Keratinocyte (primary cell): ENCODE data around the gene FNDC3B. TPM values are rescaled to one million over a fixed set of nuclear protein-coding genes. Genes with fewer than 3 reads are reported as not detected.

Source experiments
- DNase-seq: peaks from one replicate; pipeline ENCODE4 v3.0.0-alpha.2; 2011; ENCODE audit warnings: low read depth, missing footprints, low spot score
- FAIRE-seq: peaks from 2 replicates; lab custom pipeline; 2011; peaks lifted over from hg19 to GRCh38; lab: Jason Lieb, UNC
- H2AFZ ChIP-seq: 2 replicates; pipeline ENCODE4 v1.6.0; 2012; ENCODE audit warnings: low read length, control low read depth, inconsistent platforms; ENCODE audit not compliant: control insufficient read depth
- H3K27ac ChIP-seq: 2 replicates; pipeline ENCODE4 v1.5.1; 2011; ENCODE audit warnings: low read length; ENCODE audit not compliant: control insufficient read depth, insufficient read depth
- H3K27me3 ChIP-seq: 3 replicates; pipeline ENCODE4 v1.6.0; 2011; ENCODE audit warnings: low read length; ENCODE audit not compliant: control insufficient read depth, insufficient read depth; ENCODE audit errors: extremely low read depth
- H3K36me3 ChIP-seq, 2 experiments: 2 replicates in 1 of 2; 3 replicates in 1 of 2; pipeline ENCODE4 v1.5.1; 2011; ENCODE audit warnings: low read length in 2 of 2, mild to moderate bottlenecking in 1 of 2; ENCODE audit not compliant: control insufficient read depth in 2 of 2, insufficient read depth in 2 of 2; ENCODE audit errors: extremely low read depth in 1 of 2
- H3K4me1 ChIP-seq: 3 replicates; pipeline ENCODE4 v1.5.1; 2011; ENCODE audit warnings: low read length; ENCODE audit not compliant: control insufficient read depth, insufficient read depth; ENCODE audit errors: extremely low read depth
- H3K4me2 ChIP-seq: 3 replicates; pipeline ENCODE4 v1.6.0; 2011; ENCODE audit warnings: low read depth, low read length; ENCODE audit not compliant: control insufficient read depth, insufficient read depth; ENCODE audit errors: extremely low read depth
- H3K4me3 ChIP-seq, 3 experiments: fragments of 200-600 bp in 1 of 3; sonication (generic) in 1 of 3; 2 replicates in 2 of 3; 3 replicates in 1 of 3; pipeline ENCODE4 v1.5.1; 2011 to 2016; ENCODE audit warnings: low read length in 3 of 3, mild to moderate bottlenecking in 3 of 3, control low read depth in 2 of 3, inconsistent platforms in 1 of 3, low read depth in 1 of 3, mixed read lengths in 1 of 3, mixed run types in 1 of 3, moderate library complexity in 1 of 3; ENCODE audit not compliant: control insufficient read depth in 2 of 3, insufficient read depth in 2 of 3; ENCODE audit errors: extremely low read depth in 1 of 3
- H3K79me2 ChIP-seq: 2 replicates; pipeline ENCODE4 v1.6.0; 2012; ENCODE audit warnings: low read length; ENCODE audit not compliant: control insufficient read depth, insufficient read depth
- H3K9ac ChIP-seq: 3 replicates; pipeline ENCODE4 v1.6.0; 2011; ENCODE audit warnings: low read length; ENCODE audit not compliant: control insufficient read depth, insufficient read depth; ENCODE audit errors: extremely low read depth
- H3K9me1 ChIP-seq: 3 replicates; pipeline ENCODE4 v1.6.0; 2011; ENCODE audit warnings: low read length; ENCODE audit not compliant: control insufficient read depth, insufficient read depth; ENCODE audit errors: extremely low read depth
- H3K9me3 ChIP-seq: 2 replicates; pipeline ENCODE4 v1.5.1; 2012; ENCODE audit warnings: low read depth, low read length; ENCODE audit not compliant: control insufficient read depth
- H4K20me1 ChIP-seq: 3 replicates; pipeline ENCODE4 v1.6.0; 2011; ENCODE audit warnings: low read length; ENCODE audit not compliant: control insufficient read depth, insufficient read depth; ENCODE audit errors: extremely low read depth
- EZH2 ChIP-seq: IDR thresholded peaks from one replicate; pipeline ENCODE4 v1.6.1; 2012; ENCODE audit warnings: inconsistent platforms, mild to moderate bottlenecking, low read length, moderate library complexity
- dilution Hi-C: fragments of 300-500 bp; cut with MboI; formaldehyde crosslinking; loops from one replicate; pipeline ENCODE4 v1.7.0; 2020; ENCODE audit warnings: low sequenced_read_pairs; ENCODE audit not compliant: extremely low pct_ligation_motif_present
- polyA plus RNA-seq, 5 experiments: library from polyadenylated mRNA; depleted of rRNA in 3 of 5; stranded (reverse) in 3 of 5; stranded (forward) in 1 of 5; unstranded in 1 of 5; fragments of >200 nt; gene quantifications; 1 replicate in 1 of 5; 2 replicates in 3 of 5; 3 replicates in 1 of 5; pipeline versions ENCODE4 v1.2.1 to v1.2.3, GENCODE V29; 2011 to 2012; ENCODE audit warnings: missing spikeins in 2 of 5, low read depth in 1 of 5, low replicate concordance in 1 of 5
- TF ChIP-seq, protein P1 (sequence below), 3 experiments: IDR thresholded peaks in 1 of 3; conservative IDR thresholded peaks in 1 of 3; optimal IDR thresholded peaks in 1 of 3; 2 replicates in 2 of 3; 3 replicates in 1 of 3; pipeline versions ENCODE3 to v1.5.1; 2011; ENCODE audit warnings: low read length in 3 of 3, mild to moderate bottlenecking in 3 of 3, moderate library complexity in 2 of 3, control low read depth in 1 of 3, inconsistent platforms in 1 of 3; ENCODE audit not compliant: insufficient read depth in 2 of 3; ENCODE audit errors: extremely low read depth in 1 of 3

Gene FNDC3B
- polyA plus RNA-seq, 1 donor (not counting 4 experiments of a cell fraction or from before 2014, with no cell fraction given): 31.4 TPM

DNA sequence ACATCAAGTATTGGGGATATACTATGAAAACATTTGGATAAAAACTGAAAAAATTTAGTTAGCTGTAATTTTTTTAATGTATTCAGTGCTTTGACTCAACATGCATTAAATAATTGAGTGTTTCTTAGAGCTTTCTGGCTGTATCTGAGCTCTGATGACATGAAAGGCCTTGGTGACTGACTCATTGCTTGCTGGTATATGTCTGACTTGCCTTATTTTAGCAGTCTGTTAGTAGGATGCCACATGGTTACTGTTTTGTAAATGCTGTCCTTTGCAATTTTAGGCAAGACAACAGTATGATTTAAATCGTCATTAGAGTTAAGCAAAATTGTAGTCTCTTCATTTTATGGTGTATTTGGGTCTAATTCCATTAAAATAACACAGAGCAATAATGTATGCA is 209.7 kb downstream of the FNDC3B start:
- DNase-seq (no peak), FAIRE-seq (no peak)
- Histone ChIP-seq H4K20me1 (no peaks in the 10 kb centered on the region), H3K9me3 (no peaks in the 10 kb centered on the region), H2AFZ (no peak overlapping the region), H3K27me3 (no peaks in the 10 kb centered on the region), H3K9ac (no peak overlapping the region), H3K9me1 (peaks cover 3% of the 10 kb centered on the region), H3K79me2 (peaks cover 19% of the 10 kb centered on the region), H3K36me3 (peaks cover 7 to 16% of the 10 kb centered on the region in 2 experiments), H3K4me2 (no peak overlapping the region), H3K27ac (no peak overlapping the region), H3K4me3 (no peak overlapping the region), H3K4me1 (peaks cover 23% of the 10 kb centered on the region)
- dilution Hi-C loops: no loop called here
- TF ChIP-seq, protein P1, sequence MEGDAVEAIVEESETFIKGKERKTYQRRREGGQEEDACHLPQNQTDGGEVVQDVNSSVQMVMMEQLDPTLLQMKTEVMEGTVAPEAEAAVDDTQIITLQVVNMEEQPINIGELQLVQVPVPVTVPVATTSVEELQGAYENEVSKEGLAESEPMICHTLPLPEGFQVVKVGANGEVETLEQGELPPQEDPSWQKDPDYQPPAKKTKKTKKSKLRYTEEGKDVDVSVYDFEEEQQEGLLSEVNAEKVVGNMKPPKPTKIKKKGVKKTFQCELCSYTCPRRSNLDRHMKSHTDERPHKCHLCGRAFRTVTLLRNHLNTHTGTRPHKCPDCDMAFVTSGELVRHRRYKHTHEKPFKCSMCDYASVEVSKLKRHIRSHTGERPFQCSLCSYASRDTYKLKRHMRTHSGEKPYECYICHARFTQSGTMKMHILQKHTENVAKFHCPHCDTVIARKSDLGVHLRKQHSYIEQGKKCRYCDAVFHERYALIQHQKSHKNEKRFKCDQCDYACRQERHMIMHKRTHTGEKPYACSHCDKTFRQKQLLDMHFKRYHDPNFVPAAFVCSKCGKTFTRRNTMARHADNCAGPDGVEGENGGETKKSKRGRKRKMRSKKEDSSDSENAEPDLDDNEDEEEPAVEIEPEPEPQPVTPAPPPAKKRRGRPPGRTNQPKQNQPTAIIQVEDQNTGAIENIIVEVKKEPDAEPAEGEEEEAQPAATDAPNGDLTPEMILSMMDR (optimal IDR thresholded peaks at IDR 0.05 in 1 of 3, IDR thresholded peaks at IDR 0.05 in 1 of 3, conservative IDR thresholded peaks at IDR 0.05 in 1 of 3; ENCODE audit: extremely low read depth in 1 of 3, insufficient read depth in 2 of 3, low read length in 3 of 3): no peak
- TF ChIP-seq EZH2: no peak

DNA sequence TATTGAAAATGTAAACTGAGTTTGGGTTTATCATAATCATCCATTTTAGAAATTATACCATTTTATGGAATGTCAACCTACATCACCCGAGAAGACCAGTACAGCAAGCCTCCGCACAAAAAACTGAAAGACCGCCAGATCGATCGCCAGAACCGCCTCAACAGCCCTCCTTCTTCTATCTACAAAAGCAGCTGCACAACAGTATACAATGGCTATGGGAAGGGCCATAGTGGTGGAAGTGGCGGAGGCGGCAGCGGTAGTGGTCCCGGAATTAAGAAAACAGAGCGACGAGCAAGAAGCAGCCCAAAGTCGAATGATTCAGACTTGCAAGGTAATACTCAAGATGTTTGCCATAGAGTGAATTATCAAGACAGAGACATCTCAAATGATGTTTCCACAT is 211.8 kb downstream of the FNDC3B start:
- peaks cover 9 to 20% of the 10 kb centered on the region in 2 experiments for H3K36me3 ChIP-seq
- TF ChIP-seq, protein P1 (optimal IDR thresholded peaks at IDR 0.05 in 1 of 3, IDR thresholded peaks at IDR 0.05 in 1 of 3, conservative IDR thresholded peaks at IDR 0.05 in 1 of 3; ENCODE audit: extremely low read depth in 1 of 3, insufficient read depth in 2 of 3, low read length in 3 of 3): no peak
- TF ChIP-seq EZH2: no peak
- no peak overlapping the region for H3K4me2 ChIP-seq
- no peak overlapping the region for H2AFZ ChIP-seq
- peaks cover 15% of the 10 kb centered on the region for H3K4me1 ChIP-seq
- DNase-seq (no peak), FAIRE-seq (no peak)
- H3K27me3 ChIP-seq: no peaks in the 10 kb centered on the region
- H3K4me3 ChIP-seq: no peak overlapping the region
- H3K79me2 ChIP-seq: peaks cover 8% of the 10 kb centered on the region
- dilution Hi-C loops: no loop called here
- no peaks in the 10 kb centered on the region for H4K20me1 ChIP-seq
- no peak overlapping the region for H3K27ac ChIP-seq
- H3K9ac ChIP-seq: no peak overlapping the region
- no peaks in the 10 kb centered on the region for H3K9me3 ChIP-seq
- H3K9me1 ChIP-seq: peaks cover 1% of the 10 kb centered on the region
